GM12865 (cell line): ENCODE measurements around the gene IDH2.
"Not testable (repeated sequence)": the region's sequence is repeated elsewhere in the genome, so short reads cannot be mapped to it uniquely, and the experiment has no call there.

Experiments used
- DNase-seq: peaks from one replicate; pipeline ENCODE4 v3.0.0; 2010; ENCODE audit warnings: low read depth
- H3K4me3 ChIP-seq: 2 replicates; pipeline ENCODE4 v1.5.1; 2011; ENCODE audit warnings: mild to moderate bottlenecking, low read depth, low read length, control low read depth
- TF ChIP-seq, protein P1 (sequence below): IDR thresholded peaks from 2 replicates; pipeline ENCODE4 v1.5.1; 2011; ENCODE audit warnings: low read length, control low read depth, low read depth, inconsistent platforms; ENCODE audit not compliant: insufficient read depth; ENCODE audit errors: missing control alignments

Gene IDH2

DNA sequence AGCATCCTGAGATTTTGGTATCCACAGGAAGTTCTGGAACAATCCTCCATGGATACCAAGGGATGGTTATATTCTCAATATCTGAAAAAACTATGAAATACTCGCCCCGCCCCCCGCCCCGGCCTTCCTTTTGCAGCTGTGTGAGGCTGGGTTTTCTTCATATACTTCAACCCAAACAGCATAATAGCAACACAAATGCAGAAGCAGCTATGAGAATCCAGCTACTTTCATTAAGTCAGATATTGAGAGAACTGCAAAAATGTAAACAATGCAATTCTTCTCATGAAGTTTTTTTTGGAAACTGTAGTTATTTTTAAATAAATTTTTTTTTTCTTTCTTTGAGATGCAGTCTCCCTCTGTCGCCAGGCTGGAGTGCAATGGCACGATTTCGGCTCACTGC lies 10.9 kb upstream of the IDH2 start:
- no peak overlapping the region for H3K4me3 ChIP-seq
- TF ChIP-seq, protein P1, sequence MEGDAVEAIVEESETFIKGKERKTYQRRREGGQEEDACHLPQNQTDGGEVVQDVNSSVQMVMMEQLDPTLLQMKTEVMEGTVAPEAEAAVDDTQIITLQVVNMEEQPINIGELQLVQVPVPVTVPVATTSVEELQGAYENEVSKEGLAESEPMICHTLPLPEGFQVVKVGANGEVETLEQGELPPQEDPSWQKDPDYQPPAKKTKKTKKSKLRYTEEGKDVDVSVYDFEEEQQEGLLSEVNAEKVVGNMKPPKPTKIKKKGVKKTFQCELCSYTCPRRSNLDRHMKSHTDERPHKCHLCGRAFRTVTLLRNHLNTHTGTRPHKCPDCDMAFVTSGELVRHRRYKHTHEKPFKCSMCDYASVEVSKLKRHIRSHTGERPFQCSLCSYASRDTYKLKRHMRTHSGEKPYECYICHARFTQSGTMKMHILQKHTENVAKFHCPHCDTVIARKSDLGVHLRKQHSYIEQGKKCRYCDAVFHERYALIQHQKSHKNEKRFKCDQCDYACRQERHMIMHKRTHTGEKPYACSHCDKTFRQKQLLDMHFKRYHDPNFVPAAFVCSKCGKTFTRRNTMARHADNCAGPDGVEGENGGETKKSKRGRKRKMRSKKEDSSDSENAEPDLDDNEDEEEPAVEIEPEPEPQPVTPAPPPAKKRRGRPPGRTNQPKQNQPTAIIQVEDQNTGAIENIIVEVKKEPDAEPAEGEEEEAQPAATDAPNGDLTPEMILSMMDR = no peak
- DNase-seq = no peak

DNA sequence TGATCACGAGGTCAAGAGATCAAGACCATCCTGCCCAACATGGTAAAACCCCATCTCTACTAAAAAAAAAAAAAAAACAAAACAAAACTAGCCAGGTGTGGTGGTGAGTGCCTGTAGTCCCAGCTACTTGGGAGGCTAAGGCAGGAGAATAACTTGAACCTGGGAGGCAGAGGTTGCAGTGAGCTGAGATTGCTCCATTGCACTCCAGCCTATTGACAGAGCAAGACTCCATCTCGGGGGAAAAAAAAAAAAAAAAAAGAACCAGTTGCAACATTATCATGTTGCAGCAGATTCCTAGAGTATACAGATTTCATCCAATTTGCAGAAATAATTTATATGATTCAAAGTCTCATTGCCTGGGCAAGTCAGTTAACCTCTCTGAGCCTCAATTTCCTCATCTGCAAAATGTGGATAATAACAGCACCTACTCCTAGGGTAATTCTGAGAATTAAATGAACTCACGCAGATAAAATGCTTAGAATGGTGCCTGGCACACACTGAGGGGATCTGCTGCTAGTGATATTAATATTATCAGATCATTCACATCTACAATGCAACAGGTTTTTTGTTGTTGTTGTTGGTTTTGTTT lies 7.0 kb upstream of the IDH2 start:
- not testable (repeated sequence) for DNase-seq, H3K4me3 ChIP-seq

DNA sequence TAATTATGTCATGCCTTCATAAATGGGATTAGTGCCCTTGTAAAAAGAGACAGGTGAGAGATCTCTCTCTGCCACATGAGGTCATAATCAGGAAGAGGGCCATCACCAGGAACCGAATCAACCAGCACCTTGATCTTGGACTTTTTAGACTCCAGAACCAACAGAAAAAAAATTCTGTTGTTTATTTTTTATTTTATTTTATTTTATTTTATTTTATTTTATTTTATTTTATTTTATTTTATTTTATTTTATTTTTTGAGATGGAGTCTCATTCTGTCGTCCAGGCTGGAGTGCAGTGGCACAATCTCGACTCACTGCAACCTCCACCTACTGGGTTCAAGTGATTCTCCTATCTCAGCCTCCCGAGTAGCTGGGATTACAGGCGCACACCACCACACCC lies 5.8 kb upstream of the IDH2 start:
- not testable (repeated sequence) for H3K4me3 ChIP-seq, DNase-seq

DNA sequence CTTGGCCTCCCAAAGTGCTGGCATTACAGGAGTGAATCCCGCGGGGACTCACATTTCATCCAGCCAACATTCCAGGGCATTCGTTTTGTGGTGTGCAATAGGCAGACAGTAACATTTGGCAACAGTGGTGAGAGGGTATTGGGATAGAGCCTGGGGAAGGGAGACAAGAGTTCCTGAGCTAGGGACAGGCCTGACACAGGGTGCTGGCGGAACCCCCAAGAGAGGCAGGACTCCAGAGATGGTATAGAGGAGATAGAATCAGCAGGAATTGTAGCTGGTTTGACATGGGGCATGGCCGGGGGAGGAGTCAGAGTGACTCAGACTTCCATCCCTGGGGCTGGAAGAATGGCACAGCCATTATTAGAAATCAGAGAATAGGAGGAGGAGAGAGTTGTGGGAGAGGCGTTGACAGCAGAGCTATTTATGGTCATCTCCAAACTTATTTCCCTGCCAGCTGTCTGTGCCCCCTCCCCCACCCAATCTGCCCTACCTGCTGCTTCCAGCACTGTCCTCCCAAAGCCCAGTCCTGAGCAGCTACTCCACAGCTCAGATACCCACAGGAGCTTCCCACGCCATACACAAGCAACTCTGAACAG lies 4.4 kb upstream of the IDH2 start:
- DNase-seq = no peak
- TF ChIP-seq, protein P1 = no peak
- no peak overlapping the region for H3K4me3 ChIP-seq

DNA sequence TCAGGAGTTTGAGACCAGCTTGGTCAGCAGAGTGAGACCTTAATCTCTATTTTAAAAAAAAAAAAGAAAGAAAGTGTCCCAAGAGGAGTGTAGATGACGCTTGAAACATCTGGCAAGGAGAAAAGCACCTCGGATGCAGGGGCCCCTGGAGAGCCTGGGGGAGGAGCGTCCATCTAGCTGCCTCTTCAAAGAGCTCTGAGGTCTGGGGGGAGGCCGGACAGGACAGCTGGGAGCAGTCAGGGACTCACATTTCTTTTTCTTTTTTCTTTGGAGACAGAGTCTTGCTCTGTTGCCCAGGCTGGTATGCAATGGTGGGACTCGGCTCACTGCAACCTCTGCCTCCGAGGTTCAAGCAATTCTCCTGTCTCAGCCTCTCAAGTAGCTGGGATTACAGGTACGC lies 3.3 kb upstream of the IDH2 start:
- H3K4me3 ChIP-seq = no peak overlapping the region
- DNase-seq = no peak
- TF ChIP-seq, protein P1 = no peak

DNA sequence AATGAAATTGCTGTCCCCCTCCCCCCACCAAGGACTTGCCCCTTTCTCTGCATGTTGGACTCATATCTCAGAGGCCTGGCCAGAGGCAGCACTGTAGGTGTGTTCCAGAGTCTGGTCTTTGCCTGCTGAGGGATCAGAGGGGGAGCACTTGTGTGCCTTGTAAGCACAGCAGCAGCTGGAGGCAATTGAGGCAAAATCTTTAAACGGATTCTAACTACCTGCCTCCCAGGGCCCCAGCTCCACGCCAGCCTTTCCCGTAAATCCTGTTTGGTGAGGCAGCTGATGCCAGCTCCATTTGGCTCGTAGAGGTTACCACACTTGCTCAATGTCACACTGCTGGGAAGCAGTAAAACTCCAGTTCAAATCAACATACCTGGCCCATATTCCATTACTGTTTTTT lies 2.3 kb upstream of the IDH2 start:
- no peak overlapping the region for H3K4me3 ChIP-seq
- DNase-seq = no peak
- TF ChIP-seq, protein P1 = no peak

DNA sequence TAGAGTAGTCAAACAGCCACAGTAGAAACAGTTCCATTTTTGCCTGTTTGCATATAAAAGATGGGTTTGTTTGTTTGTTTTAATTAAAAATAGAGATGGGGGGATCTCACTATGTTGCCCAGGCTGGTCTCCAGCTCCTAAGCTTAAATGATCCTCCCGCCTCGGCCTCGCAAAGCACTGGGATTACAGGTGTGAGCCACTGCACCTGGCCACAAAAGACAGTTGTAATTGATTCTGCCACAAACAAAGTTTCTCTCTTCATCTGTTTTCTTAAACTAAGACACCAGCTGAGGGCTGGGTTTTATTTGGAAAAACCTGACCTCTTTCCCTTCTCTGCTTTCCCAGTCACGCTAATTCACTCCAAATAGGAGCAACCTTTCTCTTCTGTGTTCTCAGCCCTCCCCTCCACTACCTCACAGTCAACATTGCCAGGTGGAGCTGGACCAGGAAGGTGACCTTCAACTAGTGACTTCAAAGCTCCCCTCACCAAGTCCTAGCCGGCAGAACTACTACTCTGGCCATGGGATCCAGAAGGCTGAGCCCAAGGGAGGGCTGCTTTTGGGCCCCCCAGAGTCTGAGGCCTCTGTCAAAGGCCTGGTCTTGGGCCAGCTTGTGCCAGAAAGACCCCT lies 1.5 kb upstream of the IDH2 start:
- TF ChIP-seq, protein P1 = no peak
- no peak for DNase-seq
- no peak overlapping the region for H3K4me3 ChIP-seq
